ENCODE measurements around the gene MYO5C.

The MYO5C gene

GRCh38 chr15:52282418-52282817, 13.2 kb downstream of the MYO5C start:
- Histone ChIP-seq H3K27ac (no peak overlapping the region), H3K9me3 (no peaks in the 10 kb centered on the region), H3K4me3 (ENCODE audit: low read depth in 1 of 2, low read length in 1 of 2) (no peak overlapping the region), H3K36me3 (no peaks in the 10 kb centered on the region), H3K4me1 (ENCODE audit: control insufficient read depth in 1 of 2, insufficient read depth in 1 of 2, low read depth in 1 of 2, low read length in 1 of 2) (no peaks in the 10 kb centered on the region), H3K27me3 (no peaks in the 10 kb centered on the region)
- TF ChIP-seq, protein P1, sequence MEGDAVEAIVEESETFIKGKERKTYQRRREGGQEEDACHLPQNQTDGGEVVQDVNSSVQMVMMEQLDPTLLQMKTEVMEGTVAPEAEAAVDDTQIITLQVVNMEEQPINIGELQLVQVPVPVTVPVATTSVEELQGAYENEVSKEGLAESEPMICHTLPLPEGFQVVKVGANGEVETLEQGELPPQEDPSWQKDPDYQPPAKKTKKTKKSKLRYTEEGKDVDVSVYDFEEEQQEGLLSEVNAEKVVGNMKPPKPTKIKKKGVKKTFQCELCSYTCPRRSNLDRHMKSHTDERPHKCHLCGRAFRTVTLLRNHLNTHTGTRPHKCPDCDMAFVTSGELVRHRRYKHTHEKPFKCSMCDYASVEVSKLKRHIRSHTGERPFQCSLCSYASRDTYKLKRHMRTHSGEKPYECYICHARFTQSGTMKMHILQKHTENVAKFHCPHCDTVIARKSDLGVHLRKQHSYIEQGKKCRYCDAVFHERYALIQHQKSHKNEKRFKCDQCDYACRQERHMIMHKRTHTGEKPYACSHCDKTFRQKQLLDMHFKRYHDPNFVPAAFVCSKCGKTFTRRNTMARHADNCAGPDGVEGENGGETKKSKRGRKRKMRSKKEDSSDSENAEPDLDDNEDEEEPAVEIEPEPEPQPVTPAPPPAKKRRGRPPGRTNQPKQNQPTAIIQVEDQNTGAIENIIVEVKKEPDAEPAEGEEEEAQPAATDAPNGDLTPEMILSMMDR (IDR thresholded peaks at IDR 0.05) = no peak

DNA sequence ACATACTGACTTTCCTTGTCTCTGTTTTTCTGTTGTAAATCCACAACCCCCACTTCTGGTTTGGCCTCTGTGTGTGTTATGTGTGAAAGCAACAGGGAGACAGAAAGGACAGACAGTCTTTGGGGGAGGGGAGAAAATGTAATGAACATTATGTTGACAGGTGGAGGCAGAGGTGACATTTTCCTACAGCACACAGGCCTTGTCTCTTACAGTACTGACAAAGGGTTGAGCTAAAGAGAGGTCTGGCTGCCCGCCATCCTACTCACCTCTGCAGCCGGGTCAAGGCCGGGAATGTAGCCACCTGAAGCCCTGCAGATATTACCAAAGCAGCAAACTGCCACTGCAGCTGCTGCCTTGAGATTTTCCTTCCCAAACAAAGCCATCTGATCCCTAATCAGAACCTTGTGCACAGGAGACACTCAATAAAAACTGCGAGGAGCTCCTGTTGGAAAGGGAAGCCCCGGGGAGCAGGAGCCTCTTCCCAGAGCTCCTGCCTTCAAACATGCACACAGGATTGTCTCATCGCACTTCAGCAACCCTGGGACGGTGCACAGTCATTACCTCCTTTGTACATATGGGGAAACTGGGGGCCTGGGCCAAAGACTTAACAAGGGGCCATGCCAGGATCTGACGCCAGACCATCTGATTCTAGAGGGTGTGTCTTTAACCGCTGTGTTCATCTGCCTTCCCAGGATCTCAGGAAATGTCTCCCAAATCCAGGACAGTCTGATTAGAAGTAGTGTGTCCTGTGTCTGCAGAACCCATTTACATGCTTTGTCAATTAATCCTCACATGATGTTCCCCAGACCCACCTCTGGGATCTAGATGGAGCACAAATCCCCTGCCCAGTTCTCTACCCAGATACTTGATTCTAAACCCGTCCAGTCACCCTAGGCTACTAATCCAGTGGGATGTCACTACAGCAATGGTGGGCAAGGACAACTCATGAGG, 14.2 kb downstream of the MYO5C start:
- TF ChIP-seq, protein P1 (IDR thresholded peaks at IDR 0.05) = no peak
- H3K36me3 ChIP-seq = no peaks in the 10 kb centered on the region
- no peaks in the 10 kb centered on the region for H3K9me3 ChIP-seq
- no peaks in the 10 kb centered on the region for H3K27me3 ChIP-seq
- no peaks in the 10 kb centered on the region for H3K4me1 ChIP-seq (ENCODE audit: control insufficient read depth in 1 of 2, insufficient read depth in 1 of 2, low read depth in 1 of 2, low read length in 1 of 2)
- H3K27ac ChIP-seq = no peak overlapping the region
- H3K4me3 ChIP-seq (ENCODE audit: low read depth in 1 of 2, low read length in 1 of 2) = no peak overlapping the region

GRCh38 chr15:52280326-52281084, 15.1 kb downstream of the MYO5C start:
- Histone ChIP-seq H3K4me3 (ENCODE audit: low read depth in 1 of 2, low read length in 1 of 2) (no peak overlapping the region), H3K27me3 (no peaks in the 10 kb centered on the region)
- TF ChIP-seq, protein P1 (IDR thresholded peaks at IDR 0.05) = no peak

GRCh38 chr15:52278636-52279367, 16.8 kb downstream of the MYO5C start:
- no peaks in the 10 kb centered on the region for H3K36me3 ChIP-seq
- H3K9me3 ChIP-seq = no peaks in the 10 kb centered on the region
- no peaks in the 10 kb centered on the region for H3K27me3 ChIP-seq
- no peaks in the 10 kb centered on the region for H3K4me1 ChIP-seq (ENCODE audit: control insufficient read depth in 1 of 2, insufficient read depth in 1 of 2, low read depth in 1 of 2, low read length in 1 of 2)
- TF ChIP-seq, protein P1 (IDR thresholded peaks at IDR 0.05) = no peak
- H3K27ac ChIP-seq = no peak overlapping the region
- no peak overlapping the region for H3K4me3 ChIP-seq (ENCODE audit: low read depth in 1 of 2, low read length in 1 of 2)

More at GRCh38 chr15:52280326-52281084, 15.1 kb downstream of the MYO5C start:
- Histone ChIP-seq H3K36me3 (no peaks in the 10 kb centered on the region), H3K27ac (no peak overlapping the region), H3K9me3 (no peaks in the 10 kb centered on the region), H3K4me1 (ENCODE audit: control insufficient read depth in 1 of 2, insufficient read depth in 1 of 2, low read depth in 1 of 2, low read length in 1 of 2) (no peaks in the 10 kb centered on the region)

GRCh38 chr15:52278135-52278534, 17.5 kb downstream of the MYO5C start:
- H3K27me3 ChIP-seq = no peaks in the 10 kb centered on the region
- no peak overlapping the region for H3K27ac ChIP-seq
- TF ChIP-seq, protein P1 (IDR thresholded peaks at IDR 0.05) = no peak
- no peak overlapping the region for H3K4me3 ChIP-seq (ENCODE audit: low read depth in 1 of 2, low read length in 1 of 2)
- H3K9me3 ChIP-seq = no peaks in the 10 kb centered on the region
- H3K36me3 ChIP-seq = no peaks in the 10 kb centered on the region
- H3K4me1 ChIP-seq (ENCODE audit: control insufficient read depth in 1 of 2, insufficient read depth in 1 of 2, low read depth in 1 of 2, low read length in 1 of 2) = no peaks in the 10 kb centered on the region
